Uterus (tissue), 4 donors: ENCODE measurements around the gene RGS7. TPM values are rescaled to one million over a fixed set of nuclear protein-coding genes. Genes with fewer than 3 reads are reported as not detected.

Experiments used
- DNase-seq, 2 donors: peaks; one replicate each; pipeline ENCODE4 v3.0.0-alpha.2; 2019 to 2020
- H3K27ac ChIP-seq, 2 donors: fragments of 200-600 bp; sonication (generic); 1 replicate in 1 of 2; 2 replicates in 1 of 2; pipeline ENCODE4 v1.5.1; 2016 to 2018
- H3K27me3 ChIP-seq, 2 donors: fragments of 200-600 bp; sonication (generic); one replicate each; pipeline ENCODE4 v1.5.1; 2018 to 2019; ENCODE audit warnings: control low read depth in 1 of 2
- H3K36me3 ChIP-seq, 2 donors: fragments of 200-600 bp; sonication (generic); one replicate each; pipeline ENCODE4 v1.5.1; 2019; ENCODE audit warnings: control low read depth in 1 of 2
- H3K4me1 ChIP-seq, 2 donors: fragments of 200-600 bp; sonication (generic); one replicate each; pipeline ENCODE4 v1.5.1; 2018 to 2019; ENCODE audit warnings: control low read depth in 1 of 2
- H3K4me3 ChIP-seq, 2 donors: fragments of 200-600 bp; sonication (generic); 1 replicate in 1 of 2; 2 replicates in 1 of 2; pipeline ENCODE4 v1.5.1; 2018 to 2019; ENCODE audit warnings: mild to moderate bottlenecking in 1 of 2
- H3K9me3 ChIP-seq, 2 donors: fragments of 200-600 bp; sonication (generic); one replicate each; pipeline ENCODE4 v1.5.1; 2019; ENCODE audit warnings: control low read depth in 1 of 2
- CTCF ChIP-seq, 4 experiments: fragments of 200-600 bp in 2 of 4; fragments of 450-650 bp in 2 of 4; sonication (generic) in 2 of 4; IDR thresholded peaks; one replicate each; pipeline ENCODE4 v1.5.1; 2016 to 2019; ENCODE audit warnings: antibody characterized with exemption in 4 of 4, mild to moderate bottlenecking in 2 of 4, moderate library complexity in 1 of 4
- POLR2A ChIP-seq, 2 donors: fragments of 450-650 bp; IDR thresholded peaks; one replicate each; pipeline ENCODE4 v1.6.1; 2016; ENCODE audit warnings: antibody characterized with exemption in 2 of 2, mild to moderate bottlenecking in 1 of 2, moderate library complexity in 1 of 2
- intact Hi-C: fragments of 100-400 bp; cut with DNase I; formaldehyde crosslinking; loops from one replicate; pipeline ENCODE4 v1.15.1; 2023; ENCODE audit warnings: low total_unique reads
- total RNA-seq, 4 donors: library from RNA; depleted of rRNA in 3 of 4; stranded (reverse); fragments of >200 nt in 3 of 4; gene quantifications; one replicate each; pipeline versions ENCODE4 v1.1.0 to v1.2.4, GENCODE V29; 2014 to 2023
- donor health status: DM: yes; HTN: yes; CAD: no.

RGS7 gene
- under 1 TPM in 1 of 4 donors, not detected in 3; 0.62 TPM for total RNA-seq

GRCh38 chr1:241356519-241357365, at the start of gene RGS7:
Gene RGS7, minus strand, starts transcription at chr1:241357205.
- H3K4me3 ChIP-seq, result peak within 1 kb of the TSS; percentile 20 to 38
- no peaks in the 10 kb centered on the region for H3K9me3 ChIP-seq
- H3K27me3 ChIP-seq, result no peaks in the 10 kb centered on the region
- intact Hi-C loops, result no loop called here
- peak in 1 of 2 donors; percentile 21 for DNase-seq
- no peaks in the 10 kb centered on the region for H3K36me3 ChIP-seq
- no peaks in the 10 kb centered on the region for H3K4me1 ChIP-seq
- no peak for TF ChIP-seq CTCF (IDR thresholded peaks at IDR 0.05)
- H3K27ac ChIP-seq, result no peak within 1 kb of the TSS

DNA sequence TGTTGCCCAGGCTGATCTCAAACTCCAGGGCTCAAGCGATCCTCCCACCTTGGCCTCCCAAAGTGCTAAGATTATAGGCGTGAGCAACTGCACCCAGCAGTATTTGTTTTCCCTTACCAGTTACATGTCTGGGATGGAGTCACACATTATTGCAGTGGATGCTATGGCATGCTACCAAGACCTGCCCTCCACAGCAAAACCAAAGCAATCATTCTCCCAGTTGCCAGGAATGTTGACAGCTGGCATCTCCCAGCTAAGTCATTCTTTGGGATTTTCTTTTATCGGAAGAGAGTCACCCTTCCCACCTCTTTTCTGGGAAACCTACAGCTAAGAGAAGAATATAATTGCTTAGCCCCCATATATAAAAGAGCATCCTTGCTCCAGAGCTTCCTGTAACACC, 49.4 kb upstream of the RGS7 start:
- no peaks in the 10 kb centered on the region for H3K4me1 ChIP-seq
- H3K9me3 ChIP-seq, result no peaks in the 10 kb centered on the region
- no peak for DNase-seq
- no peak for TF ChIP-seq POLR2A (IDR thresholded peaks at IDR 0.05)
- TF ChIP-seq CTCF (IDR thresholded peaks at IDR 0.05), result no peak
- H3K27me3 ChIP-seq, result no peaks in the 10 kb centered on the region
- intact Hi-C loops, result no loop called here
- no peak overlapping the region for H3K27ac ChIP-seq
- no peaks in the 10 kb centered on the region for H3K36me3 ChIP-seq
- H3K4me3 ChIP-seq, result no peak overlapping the region

DNA sequence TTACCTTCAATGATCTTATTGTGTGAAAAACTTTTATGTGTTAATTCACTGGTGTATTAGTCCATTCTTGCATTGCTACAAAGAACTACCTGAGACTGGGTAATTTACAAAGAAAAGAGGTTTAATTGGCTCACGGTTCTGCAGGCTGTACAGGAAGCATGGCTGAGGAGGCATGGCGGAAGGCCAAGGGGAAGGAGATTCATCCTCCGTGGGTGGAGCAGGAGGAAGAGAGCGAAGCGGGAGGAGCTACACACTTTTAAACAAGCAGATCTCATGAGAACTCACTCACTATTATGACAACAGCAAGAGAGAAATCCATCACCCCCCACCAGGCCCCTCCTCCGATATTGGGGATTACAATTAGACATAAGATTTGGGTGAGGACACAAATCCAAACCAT, 44.2 kb upstream of the RGS7 start:
- DNase-seq, result no peak
- Histone ChIP-seq H3K36me3 (no peaks in the 10 kb centered on the region), H3K4me1 (no peaks in the 10 kb centered on the region), H3K9me3 (no peaks in the 10 kb centered on the region), H3K27ac (no peak overlapping the region), H3K27me3 (no peaks in the 10 kb centered on the region), H3K4me3 (no peak overlapping the region)
- intact Hi-C loops, result no loop called here
- TF ChIP-seq CTCF (IDR thresholded peaks at IDR 0.05) (no peak), POLR2A (IDR thresholded peaks at IDR 0.05) (no peak)

- no peak overlapping the region for H3K27ac ChIP-seq
- no peaks in the 10 kb centered on the region for H3K27me3 ChIP-seq
- DNase-seq, result no peak
- no peak overlapping the region for H3K4me3 ChIP-seq
- no peaks in the 10 kb centered on the region for H3K36me3 ChIP-seq
- intact Hi-C loops, result no loop called here
- H3K9me3 ChIP-seq, result no peaks in the 10 kb centered on the region
- H3K4me1 ChIP-seq, result no peaks in the 10 kb centered on the region
- TF ChIP-seq CTCF (IDR thresholded peaks at IDR 0.05) (no peak), POLR2A (IDR thresholded peaks at IDR 0.05) (no peak)
These were observed 40.0 kb upstream of the RGS7 start for GRCh38 chr1:241396747-241397681.
